ENCODE data around the gene NRDE2.

- TF ChIP-seq POLR2A (IDR thresholded peaks at IDR 0.05) (no peak), CTCF (IDR thresholded peaks at IDR 0.05) (no peak)
Measured at GRCh38 chr14:90319634-90320541, 11.9 kb downstream of the NRDE2 start.
